COLO668 (cell line): ENCODE results near the gene CTSZ.
"Not testable (repeated sequence)": the region's sequence is repeated elsewhere in the genome, so short reads cannot be mapped to it uniquely, and the experiment has no call there.

Source experiments
- DNase-seq: peaks from one replicate; lab custom pipeline; 2025; ENCODE audit not compliant: unreplicated experiment; lab: John Stamatoyannopoulos, UW

Gene CTSZ

GRCh38 chr20:59006864-59007664, at the start of gene CTSZ:
CTSZ (minus strand) TSS chr20:59007254; CDS start chr20:59007128, 126 bp downstream.
- DNase-seq, result peak; percentile 63

GRCh38 chr20:59055302-59055701, 48.2 kb upstream of the CTSZ start:
- no peak for DNase-seq

DNA sequence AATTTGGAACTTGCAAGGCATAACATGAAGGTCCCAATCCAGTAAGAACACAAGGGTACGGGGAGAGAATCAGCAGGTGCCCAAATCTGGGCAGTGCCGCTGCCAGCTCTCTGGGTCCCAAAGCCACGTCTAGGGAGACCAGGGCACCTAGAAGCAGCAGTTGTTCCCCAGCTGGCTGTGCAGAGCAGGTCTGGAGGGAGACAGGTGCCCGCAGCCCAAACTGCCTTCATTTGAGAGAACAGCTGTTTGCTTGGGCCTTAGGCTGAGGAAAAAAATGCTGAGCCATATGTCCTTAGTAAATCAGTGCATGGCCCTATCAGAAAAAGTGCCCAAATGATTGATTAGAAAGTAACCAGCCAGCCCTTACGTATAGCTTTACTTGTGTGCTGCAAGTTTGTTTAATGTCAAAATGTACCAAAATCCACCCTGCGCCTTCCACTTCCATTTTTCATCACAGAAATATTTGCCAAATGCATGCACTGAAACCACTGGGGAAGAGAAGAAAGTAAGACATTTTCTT, 44.7 kb upstream of the CTSZ start:
- no peak for DNase-seq

DNA sequence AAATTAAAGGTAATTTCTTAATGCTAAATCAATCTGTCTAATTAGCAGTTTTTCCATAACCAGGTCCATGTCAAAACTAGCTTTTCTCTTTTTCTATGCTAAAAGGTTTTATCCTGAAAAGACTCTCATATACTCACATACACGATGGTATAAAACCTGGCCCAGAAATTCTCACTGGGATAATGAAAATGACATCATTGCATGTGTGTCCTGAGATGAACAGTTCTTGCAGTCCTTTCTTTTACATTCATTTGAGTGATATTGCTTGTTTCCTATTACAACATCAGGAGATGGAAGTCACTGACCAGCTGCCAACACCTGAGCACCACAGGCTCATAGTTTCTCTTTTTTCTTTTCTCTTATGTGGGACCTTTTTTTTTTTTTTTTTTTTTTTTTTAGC, 43.4 kb upstream of the CTSZ start:
- no peak for DNase-seq

DNA sequence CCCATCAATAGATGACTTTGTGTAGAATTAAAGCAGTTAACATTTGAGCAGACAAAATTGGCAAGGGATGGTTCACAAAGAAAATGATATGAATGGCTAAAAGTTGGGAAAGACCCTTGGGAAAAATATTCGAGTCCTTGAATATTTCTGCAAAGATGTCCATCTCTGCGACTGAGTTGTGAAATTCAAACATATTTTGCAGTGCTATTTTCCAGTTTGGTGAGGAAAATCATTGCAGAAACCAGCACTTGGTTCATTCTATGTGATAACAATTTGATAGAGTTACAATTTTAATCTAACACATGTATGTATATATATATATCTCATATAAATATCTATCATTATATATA, 41.6 kb upstream of the CTSZ start:
- DNase-seq, result no peak

- no peak for DNase-seq
These were observed 41.1 kb upstream of the CTSZ start for GRCh38 chr20:59047938-59048680.

DNA sequence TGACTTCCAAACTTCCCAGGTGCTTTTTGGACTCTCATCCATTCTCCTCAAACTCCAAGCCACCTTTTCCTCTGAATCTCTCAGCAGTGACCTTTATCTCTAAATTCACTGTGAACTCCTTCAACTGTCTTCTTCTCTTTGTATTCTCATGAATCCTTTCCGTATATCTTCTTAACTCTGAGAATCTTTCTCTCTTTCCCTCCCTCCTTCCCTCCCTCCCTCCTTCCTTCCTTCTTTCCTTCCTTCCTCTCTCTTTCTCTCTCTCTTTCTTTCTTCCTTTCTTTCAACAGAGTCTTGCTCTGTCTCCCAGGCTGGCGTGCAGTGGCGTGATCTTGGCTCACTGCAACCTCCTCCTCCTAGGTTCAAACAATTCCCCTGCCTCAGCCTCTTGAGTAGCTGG, 39.8 kb upstream of the CTSZ start:
- no peak for DNase-seq

GRCh38 chr20:59044796-59045195, 37.7 kb upstream of the CTSZ start:
- DNase-seq, result no peak

GRCh38 chr20:59044295-59044694, 37.2 kb upstream of the CTSZ start:
- DNase-seq, result no peak

- no peak for DNase-seq
These were observed 36.6 kb upstream of the CTSZ start for GRCh38 chr20:59043698-59044097.

DNA sequence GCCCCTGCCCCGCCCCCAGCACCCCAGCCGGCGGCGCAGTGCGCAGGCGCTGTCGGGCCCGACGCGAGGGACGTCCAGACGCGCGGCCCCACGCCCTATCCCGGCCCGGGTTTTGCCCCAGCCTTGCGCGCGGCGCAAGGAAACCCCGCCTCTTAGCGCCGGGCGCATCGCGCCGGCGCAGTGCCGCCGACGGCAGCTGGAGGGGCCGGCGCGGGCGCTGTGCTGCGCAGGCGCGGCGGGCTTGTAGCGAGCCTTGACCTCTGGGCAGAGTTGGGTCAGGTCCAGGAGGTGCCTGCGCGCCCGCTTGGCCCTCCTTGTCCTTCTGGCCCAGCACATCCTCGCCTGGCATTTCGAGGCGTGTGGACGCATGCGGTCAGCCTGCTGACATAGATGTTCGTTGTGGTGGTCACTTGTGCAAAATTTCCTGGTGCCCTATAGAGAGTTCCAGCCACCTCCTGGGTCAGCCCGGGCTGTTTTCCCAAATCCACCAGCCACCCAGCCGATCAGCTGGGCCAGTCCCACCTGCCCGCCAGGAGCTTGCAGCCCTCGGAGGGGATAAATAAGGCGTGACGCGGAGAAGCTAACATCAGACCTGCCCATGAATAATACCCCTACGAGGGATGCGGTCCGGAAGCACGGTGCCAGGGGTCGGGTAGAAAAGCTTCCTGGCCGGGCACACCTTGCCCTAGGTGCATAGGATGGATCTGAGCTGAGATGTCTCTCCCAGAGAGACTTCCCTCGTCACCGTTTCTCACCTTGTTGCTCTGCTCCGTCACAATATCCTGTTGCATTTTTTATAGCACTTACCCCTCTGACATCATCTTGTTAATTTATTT, 36.0 kb upstream of the CTSZ start:
- peak; percentile 98 for DNase-seq

DNA sequence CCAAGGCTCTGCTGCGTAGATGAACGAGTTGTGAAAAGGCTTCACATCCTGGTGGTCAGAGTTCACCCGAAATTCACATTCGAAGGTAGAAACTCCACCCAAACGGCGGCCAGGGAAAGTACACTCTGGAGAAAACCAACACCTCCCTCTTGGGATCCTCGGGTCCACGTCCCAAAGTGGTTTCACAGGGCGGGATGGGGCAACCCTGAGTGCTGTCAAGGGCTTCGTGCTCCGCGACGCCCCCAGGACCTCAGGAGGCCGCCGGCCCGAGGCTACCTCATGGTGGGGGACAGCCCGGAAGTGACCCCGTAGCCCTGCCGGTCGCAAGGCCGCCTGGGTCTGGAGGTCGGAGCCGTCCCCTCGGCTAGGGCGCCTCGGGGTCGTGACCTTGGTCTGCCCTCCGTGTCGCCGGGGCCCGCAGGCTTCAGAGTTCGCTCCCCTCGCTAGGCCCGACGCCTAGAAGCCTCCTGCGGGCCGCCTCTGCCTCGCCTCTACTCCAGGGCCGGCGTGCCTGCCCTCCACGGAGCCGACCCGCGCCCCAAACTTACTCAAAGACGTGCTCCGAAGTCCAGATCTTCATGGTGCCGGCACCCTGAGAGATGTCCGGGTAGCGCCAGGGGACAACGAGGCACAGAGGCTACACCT, 35.2 kb upstream of the CTSZ start, which contains the start of gene PRELID3B:
TSS of gene PRELID3B (minus strand) at position 636 of the 645 bp plus-strand sequence. CDS start at position 580, 56 bp downstream.
- peak; percentile 58 for DNase-seq

DNA sequence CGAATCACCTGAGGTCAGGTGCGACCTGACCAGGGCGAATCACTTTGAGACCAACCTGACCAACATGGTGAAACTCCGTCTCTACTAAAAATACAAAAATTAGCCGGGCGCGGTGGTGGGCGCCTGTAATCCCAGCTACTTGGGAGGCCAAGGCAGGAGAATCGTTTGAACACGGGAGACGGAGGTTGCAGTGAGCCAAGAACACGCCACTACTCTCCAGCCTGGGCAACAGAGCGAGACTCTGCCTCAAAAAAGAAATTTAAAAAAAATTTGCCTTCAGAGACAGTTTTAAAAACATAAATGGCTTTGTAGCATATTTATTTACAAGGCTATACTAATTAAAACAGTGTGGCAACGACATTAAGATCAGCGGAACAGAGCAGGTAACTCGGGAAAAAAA, 34.4 kb upstream of the CTSZ start:
- DNase-seq, result not testable (repeated sequence)

- DNase-seq, result no peak
These were observed 33.6 kb upstream of the CTSZ start for GRCh38 chr20:59040667-59041066.

GRCh38 chr20:59039233-59039632, 32.2 kb upstream of the CTSZ start:
- no peak for DNase-seq

DNA sequence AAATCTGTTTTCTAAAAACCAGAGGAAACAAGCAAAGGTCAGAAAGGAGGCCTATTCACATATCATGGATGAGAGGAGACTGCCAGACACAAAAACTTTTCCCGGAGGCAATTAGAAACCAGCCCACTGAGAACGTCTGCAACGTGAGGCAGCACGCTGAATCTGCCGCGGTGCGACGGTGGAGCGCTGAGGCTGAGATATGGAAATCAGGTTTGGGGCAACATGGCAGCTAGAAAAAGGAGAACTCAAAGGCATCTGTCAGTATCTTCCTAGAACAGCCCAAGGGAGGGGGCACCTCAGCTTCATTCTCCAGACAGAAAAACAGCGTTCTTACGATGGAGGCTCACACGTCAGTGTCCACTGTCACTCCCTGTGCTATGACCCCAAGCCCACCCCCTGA, 30.3 kb upstream of the CTSZ start:
- no peak for DNase-seq

DNA sequence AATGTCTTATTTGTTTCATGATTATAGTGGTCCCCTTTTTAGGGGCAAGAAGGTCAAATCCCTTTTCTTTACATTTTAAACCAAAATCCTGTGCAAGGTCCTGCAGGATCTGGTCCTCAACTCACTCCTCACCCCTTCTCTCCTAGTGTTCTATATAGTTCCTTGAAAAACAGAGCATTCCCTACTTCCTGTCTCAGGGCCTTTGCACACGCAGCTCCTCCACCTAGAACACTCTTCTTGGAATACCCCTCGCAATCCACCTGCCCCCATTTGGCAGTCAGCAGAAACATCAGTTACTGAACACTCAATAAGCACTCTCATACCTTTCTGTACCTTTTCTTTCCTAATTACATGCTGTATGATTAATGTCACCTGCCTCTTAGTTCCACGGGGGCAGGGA, 28.3 kb upstream of the CTSZ start:
- no peak for DNase-seq

DNA sequence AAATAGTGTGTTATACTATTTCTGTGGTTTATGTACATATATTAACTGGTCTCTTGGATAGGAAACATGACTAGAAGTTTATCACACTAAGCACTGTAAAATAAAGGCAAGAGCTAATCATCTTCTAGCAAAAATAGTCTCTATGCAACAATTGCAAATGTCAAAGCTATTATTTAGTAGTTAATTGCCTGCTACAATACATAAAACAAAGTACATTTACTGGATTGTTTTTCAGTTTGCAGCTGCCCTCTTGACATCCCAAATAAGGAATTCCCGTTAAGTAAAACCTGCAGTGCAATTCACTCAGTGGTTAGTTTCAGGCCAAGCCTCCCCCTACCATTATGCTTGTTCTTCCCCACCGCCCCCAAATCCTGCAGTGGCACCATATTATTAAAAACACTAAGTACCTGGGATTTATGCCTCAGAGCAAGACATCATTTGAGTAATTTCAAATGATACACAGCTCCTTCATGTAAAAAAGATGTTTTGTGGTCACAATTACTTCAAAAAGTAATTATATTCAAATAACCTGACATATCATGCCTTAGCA, 26.6 kb upstream of the CTSZ start:
- no peak for DNase-seq

- no peak for DNase-seq
These were observed 26.0 kb upstream of the CTSZ start for GRCh38 chr20:59033093-59033492.

DNA sequence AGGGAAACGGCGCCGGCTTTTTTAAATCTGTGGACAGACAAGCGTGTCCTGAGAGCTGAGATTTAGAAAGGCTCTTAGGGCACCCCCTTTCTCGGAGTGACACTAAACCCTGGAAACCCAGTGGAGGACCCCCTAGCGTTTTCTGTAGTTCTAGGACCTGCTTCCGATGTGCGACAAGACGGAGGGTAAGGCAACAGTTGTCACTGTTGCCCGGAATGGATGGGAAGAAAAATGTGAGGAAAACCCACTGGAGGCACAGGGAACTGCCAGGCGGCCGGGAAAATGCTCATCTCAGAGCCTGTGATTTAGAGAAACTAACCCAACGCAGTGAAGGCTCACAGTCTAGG, 25.6 kb upstream of the CTSZ start:
- peak; percentile 57 for DNase-seq
